ENCODE measurements around the gene CREB5. TPM values are rescaled to one million over a fixed set of nuclear protein-coding genes. Genes with fewer than 3 reads are reported as not detected.

The CREB5 gene
- total and polyA plus RNA-seq, 2 experiments from 2014 or later: 2.4 to 4.4 TPM

GRCh38 chr7:28530803-28531175 lies 118.5 kb downstream of the CREB5 start (continued):
- TF ChIP-seq ZNF462 (CRISPR knock-in tag; IDR thresholded peaks at IDR 0.05): no peak
- no peak for TF ChIP-seq ZNF331 (CRISPR knock-in tag; IDR thresholded peaks at IDR 0.05; ENCODE audit: low read depth)
- TF ChIP-seq EZH2 (IDR thresholded peaks at IDR 0.05; ENCODE audit: low read depth, unreplicated experiment): no peak

GRCh38 chr7:28531291-28531690 lies 119.0 kb downstream of the CREB5 start:
- Mint-ChIP-seq H3K4me3 (no peak overlapping the region), H3K27ac (no peak overlapping the region), H3K9me3 (peaks cover 5% of the 10 kb centered on the region; the same call in 2 of the 3 replicates), H3K27me3 (ENCODE audit: insufficient read depth, low read depth, poor library complexity) (peaks cover 3% of the 10 kb centered on the region), H3K36me3 (ENCODE audit: low read depth) (peaks cover 4% of the 10 kb centered on the region; the same call in 2 of the 3 replicates), H3K4me1 (peaks cover 16% of the 10 kb centered on the region)
- Histone ChIP-seq H3F3A (replicated peaks; ENCODE audit: low read depth) (no peaks in the 10 kb centered on the region), H3K9me2 (ENCODE audit: insufficient read depth) (peaks cover 11% of the 10 kb centered on the region; the same call in 1 of the 2 replicates), H4K20me1 (replicated peaks; ENCODE audit: insufficient read depth) (no peaks in the 10 kb centered on the region), H3K4me1 (ENCODE audit: insufficient read depth) (peaks cover 15% of the 10 kb centered on the region), H3K36me3 (ENCODE audit: insufficient read depth) (peaks cover 4% of the 10 kb centered on the region; the same call in 1 of the 2 replicates), H3K27ac (ENCODE audit: low read depth) (no peak overlapping the region), H3K4me3 (no peak overlapping the region), H3K27me3 (ENCODE audit: insufficient read depth) (no peaks in the 10 kb centered on the region), H3K4me2 (no peak overlapping the region), H3K79me2 (replicated peaks; ENCODE audit: insufficient read depth) (no peaks in the 10 kb centered on the region), H2AFZ (no peak overlapping the region)
- DNase-seq (ENCODE audit: low spot score): no peak
- no peak for ATAC-seq
- no peak for TF ChIP-seq ZNF462 (CRISPR knock-in tag; IDR thresholded peaks at IDR 0.05)
- TF ChIP-seq ETS1 (IDR thresholded peaks at IDR 0.05): no peak
- TF ChIP-seq ZNF114 (CRISPR knock-in tag; IDR thresholded peaks at IDR 0.05): no peak
